MM.1S (cell line): ENCODE results near the gene KRTAP12-3.

Source experiments
- EZH2 ChIP-seq: fragments of 300-600 bp; sonication (generic); optimal IDR thresholded peaks from 2 replicates; pipeline ENCODE3; 2017; ENCODE audit warnings: low read depth, mild to moderate bottlenecking, antibody characterized with exemption, low read length, mixed read lengths
- EZH2phosphoT487 ChIP-seq: fragments of 300-600 bp; sonication (generic); IDR thresholded peaks from 2 replicates; pipeline ENCODE4 v1.6.1; 2018; ENCODE audit warnings: antibody characterized with exemption, low read length
- TF ChIP-seq, protein P1 (sequence below): fragments of 300-600 bp; sonication (generic); IDR thresholded peaks from 2 replicates; pipeline ENCODE4 v1.5.1; 2016; ENCODE audit warnings: antibody characterized with exemption, low read length, mixed read lengths

DNA sequence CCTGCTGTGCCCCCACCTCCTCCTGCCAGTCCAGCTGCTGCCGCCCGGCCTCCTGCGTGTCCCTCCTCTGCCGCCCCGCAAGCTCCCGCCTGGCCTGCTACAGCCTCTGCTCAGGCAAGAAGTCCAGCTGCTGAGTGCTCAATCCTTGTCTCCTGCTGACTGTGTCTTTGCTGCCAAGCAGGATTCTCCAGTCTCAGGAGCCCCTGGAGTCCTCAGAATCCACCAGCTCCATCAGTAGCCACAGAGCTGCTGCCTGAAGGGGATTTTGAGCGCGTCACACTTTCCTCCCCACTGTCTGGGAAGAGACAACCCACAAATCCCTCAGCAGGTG lies 10.5 kb upstream of the KRTAP12-3 start:
- TF ChIP-seq EZH2 (no peak), EZH2phosphoT487 (no peak)
- TF ChIP-seq, protein P1, sequence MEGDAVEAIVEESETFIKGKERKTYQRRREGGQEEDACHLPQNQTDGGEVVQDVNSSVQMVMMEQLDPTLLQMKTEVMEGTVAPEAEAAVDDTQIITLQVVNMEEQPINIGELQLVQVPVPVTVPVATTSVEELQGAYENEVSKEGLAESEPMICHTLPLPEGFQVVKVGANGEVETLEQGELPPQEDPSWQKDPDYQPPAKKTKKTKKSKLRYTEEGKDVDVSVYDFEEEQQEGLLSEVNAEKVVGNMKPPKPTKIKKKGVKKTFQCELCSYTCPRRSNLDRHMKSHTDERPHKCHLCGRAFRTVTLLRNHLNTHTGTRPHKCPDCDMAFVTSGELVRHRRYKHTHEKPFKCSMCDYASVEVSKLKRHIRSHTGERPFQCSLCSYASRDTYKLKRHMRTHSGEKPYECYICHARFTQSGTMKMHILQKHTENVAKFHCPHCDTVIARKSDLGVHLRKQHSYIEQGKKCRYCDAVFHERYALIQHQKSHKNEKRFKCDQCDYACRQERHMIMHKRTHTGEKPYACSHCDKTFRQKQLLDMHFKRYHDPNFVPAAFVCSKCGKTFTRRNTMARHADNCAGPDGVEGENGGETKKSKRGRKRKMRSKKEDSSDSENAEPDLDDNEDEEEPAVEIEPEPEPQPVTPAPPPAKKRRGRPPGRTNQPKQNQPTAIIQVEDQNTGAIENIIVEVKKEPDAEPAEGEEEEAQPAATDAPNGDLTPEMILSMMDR = no peak
